Nephron progenitor cell (in vitro differentiated cells): ENCODE data around the gene KIAA1755.

Source experiments
- DNase-seq: peaks from one replicate; pipeline ENCODE4 v3.0.0; 2021
- H3K27ac Mint-ChIP-seq: 2 replicates; pipeline ENCODE4 v1.8.0; 2021; ENCODE audit warnings: mild to moderate bottlenecking, moderate library complexity, mixed read lengths
- H3K27me3 Mint-ChIP-seq: 2 replicates; pipeline ENCODE4 v1.8.0; 2021; ENCODE audit warnings: mild to moderate bottlenecking, low read depth, mixed read lengths; ENCODE audit not compliant: poor library complexity
- H3K36me3 Mint-ChIP-seq: 2 replicates; pipeline ENCODE4 v1.8.0; 2021; ENCODE audit warnings: low read depth, mixed read lengths
- H3K4me1 Mint-ChIP-seq: 2 replicates; pipeline ENCODE4 v1.8.0; 2021; ENCODE audit warnings: mixed read lengths
- H3K4me3 Mint-ChIP-seq: 2 replicates; pipeline ENCODE4 v1.8.0; 2021; ENCODE audit warnings: mild to moderate bottlenecking, moderate library complexity, mixed read lengths
- H3K9me3 Mint-ChIP-seq: 2 replicates; pipeline ENCODE4 v1.8.0; 2021; ENCODE audit warnings: mild to moderate bottlenecking, moderate library complexity, mixed read lengths
- CTCF ChIP-seq: fragments of 200-600 bp; sonication (generic); IDR thresholded peaks from 2 replicates; pipeline ENCODE4 v1.5.0; 2021; ENCODE audit warnings: antibody characterized with exemption

The KIAA1755 gene

GRCh38 chr20:38177201-38177600 lies 83.3 kb downstream of the KIAA1755 start:
- peaks cover 3% of the 10 kb centered on the region for H3K9me3 Mint-ChIP-seq
- no peak for TF ChIP-seq CTCF
- H3K27me3 Mint-ChIP-seq = peaks cover 13% of the 10 kb centered on the region
- no peak overlapping the region for H3K4me3 Mint-ChIP-seq
- H3K4me1 Mint-ChIP-seq = peaks cover 93% of the 10 kb centered on the region
- no peaks in the 10 kb centered on the region for H3K36me3 Mint-ChIP-seq
- DNase-seq = no peak
- no peak overlapping the region for H3K27ac Mint-ChIP-seq

- H3K36me3 Mint-ChIP-seq = no peaks in the 10 kb centered on the region
- H3K4me3 Mint-ChIP-seq = no peak overlapping the region
- peaks cover 8% of the 10 kb centered on the region for H3K27me3 Mint-ChIP-seq
- no peak for TF ChIP-seq CTCF
- no peaks in the 10 kb centered on the region for H3K9me3 Mint-ChIP-seq
- H3K4me1 Mint-ChIP-seq = peaks cover 91% of the 10 kb centered on the region
- H3K27ac Mint-ChIP-seq = no peak overlapping the region
- DNase-seq = peak; percentile 47
Observed at GRCh38 chr20:38175304-38176180, 85.0 kb downstream of the KIAA1755 start.

- TF ChIP-seq CTCF = no peak
- Mint-ChIP-seq H3K4me1 (peaks cover 73% of the 10 kb centered on the region), H3K27me3 (peaks cover 8% of the 10 kb centered on the region), H3K36me3 (no peaks in the 10 kb centered on the region), H3K9me3 (no peaks in the 10 kb centered on the region), H3K4me3 (no peak overlapping the region), H3K27ac (no peak overlapping the region)
- DNase-seq = no peak
Observed at GRCh38 chr20:38173237-38174156, 87.0 kb downstream of the KIAA1755 start.

- TF ChIP-seq CTCF = no peak
- H3K4me1 Mint-ChIP-seq = peaks cover 62% of the 10 kb centered on the region
- no peaks in the 10 kb centered on the region for H3K9me3 Mint-ChIP-seq
- H3K27ac Mint-ChIP-seq = no peak overlapping the region
- no peaks in the 10 kb centered on the region for H3K36me3 Mint-ChIP-seq
- H3K4me3 Mint-ChIP-seq = no peak overlapping the region
- H3K27me3 Mint-ChIP-seq = peaks cover 7% of the 10 kb centered on the region
- DNase-seq = no peak
Observed at GRCh38 chr20:38172408-38172807, 88.1 kb downstream of the KIAA1755 start.

- peaks cover 56% of the 10 kb centered on the region for H3K4me1 Mint-ChIP-seq
- TF ChIP-seq CTCF = no peak
- H3K27ac Mint-ChIP-seq = no peak overlapping the region
- H3K4me3 Mint-ChIP-seq = no peak overlapping the region
- no peaks in the 10 kb centered on the region for H3K36me3 Mint-ChIP-seq
- H3K27me3 Mint-ChIP-seq = peaks cover 7% of the 10 kb centered on the region
- DNase-seq = no peak
- no peaks in the 10 kb centered on the region for H3K9me3 Mint-ChIP-seq
Observed at GRCh38 chr20:38171675-38172043, 88.9 kb downstream of the KIAA1755 start.
